PC-3 (cell line): ENCODE data around the gene TSPAN33. TPM values are rescaled to one million over a fixed set of nuclear protein-coding genes. Genes with fewer than 3 reads are reported as not detected.

Experiments
- ATAC-seq: fragments of 200-7000 bp; cut with Tn5 transposase; 2 replicates; pipeline ENCODE4 v1.9.1; 2020; ENCODE audit warnings: mild to moderate bottlenecking, moderate library complexity
- BruUV-seq: library from RNA; stranded (reverse); fragments of 400-500 nt; replicated peaks from 2 replicates; lab custom pipeline; 2021; lab: Mats Ljungman, UMichigan
- CTCF ChIA-PET: fragments of 300-600 bp; sonication (Branson Sonifier 250); formaldehyde crosslinking; loops from one replicate; lab custom pipeline; 2022; ENCODE audit warnings: antibody characterized with exemption; lab: Charles Lee
- POLR2A ChIA-PET: fragments of 300-600 bp; sonication (Branson Sonifier 250); formaldehyde crosslinking; loops from one replicate; lab custom pipeline; 2022; ENCODE audit warnings: antibody characterized with exemption; ENCODE audit not compliant: unreplicated experiment; lab: Charles Lee
- DNase-seq: peaks from one replicate; pipeline ENCODE4 v3.0.0-alpha.2; 2015
- H2AFZ ChIP-seq: fragments of 300-600 bp; sonication (generic); 2 replicates; pipeline ENCODE4 v1.6.0; 2016; ENCODE audit warnings: antibody characterized with exemption, low read length
- H3F3A ChIP-seq: fragments of 300-600 bp; sonication (generic); one replicate; pipeline ENCODE4 v1.6.0; 2017; ENCODE audit warnings: antibody characterized with exemption, low read length, control low read depth, mild to moderate bottlenecking; ENCODE audit not compliant: unreplicated experiment
- H3K27ac ChIP-seq: fragments of 300-600 bp; sonication (generic); 2 replicates; pipeline ENCODE4 v1.5.1; 2016; ENCODE audit warnings: mild to moderate bottlenecking, low read length
- H3K27me3 ChIP-seq: fragments of 300-600 bp; sonication (generic); 2 replicates; pipeline ENCODE4 v1.6.1; 2016; ENCODE audit warnings: low read length, mixed read lengths
- H3K36me3 ChIP-seq: fragments of 300-600 bp; sonication (generic); 2 replicates; pipeline ENCODE4 v1.6.1; 2016; ENCODE audit warnings: low read depth, mixed run types, low read length, mixed read lengths
- H3K4me1 ChIP-seq: fragments of 300-600 bp; sonication (generic); 2 replicates; pipeline ENCODE4 v1.5.1; 2016; ENCODE audit warnings: low read length; ENCODE audit not compliant: insufficient read depth
- H3K4me2 ChIP-seq: fragments of 300-600 bp; sonication (generic); 2 replicates; pipeline ENCODE4 v1.6.0; 2016; ENCODE audit warnings: low read length
- H3K4me3 ChIP-seq: fragments of 300-600 bp; sonication (generic); 2 replicates; pipeline ENCODE4 v1.5.1; 2016; ENCODE audit warnings: mild to moderate bottlenecking, low read length, mixed read lengths
- H3K79me2 ChIP-seq: fragments of 300-600 bp; sonication (generic); 2 replicates; pipeline ENCODE4 v1.6.1; 2017; ENCODE audit warnings: low read length, mixed read lengths
- H3K9ac ChIP-seq: fragments of 300-600 bp; sonication (generic); 2 replicates; pipeline ENCODE4 v1.6.0; 2016; ENCODE audit warnings: mild to moderate bottlenecking, low read length
- H3K9me2 ChIP-seq: fragments of 300-600 bp; sonication (generic); replicated peaks from 2 replicates; pipeline ENCODE4 v1.6.1; 2016; ENCODE audit warnings: mixed run types, low read length, mixed read lengths
- H3K9me3 ChIP-seq: fragments of 300-600 bp; sonication (generic); 2 replicates; pipeline ENCODE4 v1.6.1; 2016; ENCODE audit warnings: low read length, mixed read lengths
- H4K20me1 ChIP-seq: fragments of 300-600 bp; sonication (generic); 2 replicates; pipeline ENCODE4 v1.6.1; 2016; ENCODE audit warnings: low read length, mixed read lengths
- EZH2 ChIP-seq: fragments of 300-600 bp; sonication (generic); IDR thresholded peaks from one replicate; pipeline ENCODE4 v1.6.1; 2017; ENCODE audit warnings: antibody characterized with exemption, mild to moderate bottlenecking, low read length; ENCODE audit not compliant: unreplicated experiment
- EZH2phosphoT487 ChIP-seq: fragments of 300-600 bp; sonication (generic); IDR thresholded peaks from 2 replicates; pipeline ENCODE4 v1.6.1; 2018; ENCODE audit warnings: mild to moderate bottlenecking, antibody characterized with exemption, low read length, borderline replicate concordance
- intact Hi-C: fragments of 100-400 bp; cut with micrococcal nuclease; formaldehyde crosslinking; loops from 2 replicates; pipeline ENCODE4 v1.9.0; 2023
- total RNA-seq: library from RNA; depleted of rRNA; stranded (reverse); fragments of >200 nt; gene quantifications from 2 replicates; pipeline ENCODE4 v1.2.3, GENCODE V29; 2014
- TF ChIP-seq, protein P1 (sequence below): fragments of 300-600 bp; sonication (generic); conservative IDR thresholded peaks from 2 replicates; pipeline ENCODE4 v1.5.1; 2017; ENCODE audit warnings: antibody characterized with exemption, low read depth, mild to moderate bottlenecking, low read length

The TSPAN33 gene
- total RNA-seq, 1 experiment from 2014 or later, result 23.7 TPM

DNA sequence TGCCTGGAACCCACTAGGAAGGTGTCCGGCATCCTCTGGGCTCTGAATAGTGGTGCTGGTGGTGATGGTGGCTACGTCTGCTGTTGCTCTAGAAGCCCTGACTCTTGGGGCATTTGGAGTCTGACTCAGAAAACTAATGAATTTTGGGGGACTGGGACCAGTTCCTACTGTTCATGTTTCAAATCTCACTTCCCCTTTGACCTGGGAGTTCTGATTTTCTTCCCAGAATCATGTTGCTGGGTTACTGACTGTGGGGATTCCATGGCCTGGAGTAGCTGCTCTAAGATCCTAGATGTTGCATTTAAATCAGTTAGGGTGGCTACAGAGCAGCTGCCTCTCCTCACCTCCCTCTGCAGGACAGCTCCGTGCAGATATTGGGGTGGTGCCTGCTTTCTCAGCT lies 3.2 kb downstream of the TSPAN33 start:
- no peaks in the 10 kb centered on the region; the same call in 1 of the 2 replicates for H3K27me3 ChIP-seq
- ChIA-PET POLR2A (no interaction called here), CTCF (no interaction called here)
- no peaks in the 10 kb centered on the region for H3K36me3 ChIP-seq
- ATAC-seq (no peak), DNase-seq (no peak)
- H3K4me2 ChIP-seq, result no peak overlapping the region
- no TSS peak for BruUV-seq
- H4K20me1 ChIP-seq, result no peaks in the 10 kb centered on the region
- H2AFZ ChIP-seq, result no peak overlapping the region
- no peaks in the 10 kb centered on the region for H3K4me1 ChIP-seq
- H3K4me3 ChIP-seq, result no peak overlapping the region
- no peaks in the 10 kb centered on the region for H3K9me2 ChIP-seq
- no peaks in the 10 kb centered on the region for H3K79me2 ChIP-seq
- intact Hi-C loops, result no loop called here
- TF ChIP-seq, protein P1, sequence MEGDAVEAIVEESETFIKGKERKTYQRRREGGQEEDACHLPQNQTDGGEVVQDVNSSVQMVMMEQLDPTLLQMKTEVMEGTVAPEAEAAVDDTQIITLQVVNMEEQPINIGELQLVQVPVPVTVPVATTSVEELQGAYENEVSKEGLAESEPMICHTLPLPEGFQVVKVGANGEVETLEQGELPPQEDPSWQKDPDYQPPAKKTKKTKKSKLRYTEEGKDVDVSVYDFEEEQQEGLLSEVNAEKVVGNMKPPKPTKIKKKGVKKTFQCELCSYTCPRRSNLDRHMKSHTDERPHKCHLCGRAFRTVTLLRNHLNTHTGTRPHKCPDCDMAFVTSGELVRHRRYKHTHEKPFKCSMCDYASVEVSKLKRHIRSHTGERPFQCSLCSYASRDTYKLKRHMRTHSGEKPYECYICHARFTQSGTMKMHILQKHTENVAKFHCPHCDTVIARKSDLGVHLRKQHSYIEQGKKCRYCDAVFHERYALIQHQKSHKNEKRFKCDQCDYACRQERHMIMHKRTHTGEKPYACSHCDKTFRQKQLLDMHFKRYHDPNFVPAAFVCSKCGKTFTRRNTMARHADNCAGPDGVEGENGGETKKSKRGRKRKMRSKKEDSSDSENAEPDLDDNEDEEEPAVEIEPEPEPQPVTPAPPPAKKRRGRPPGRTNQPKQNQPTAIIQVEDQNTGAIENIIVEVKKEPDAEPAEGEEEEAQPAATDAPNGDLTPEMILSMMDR, result no peak
- TF ChIP-seq EZH2phosphoT487 (no peak), EZH2 (no peak)
- no peak overlapping the region for H3K27ac ChIP-seq
- H3K9ac ChIP-seq, result no peak overlapping the region
- H3K9me3 ChIP-seq, result no peaks in the 10 kb centered on the region
- H3F3A ChIP-seq, result no peaks in the 10 kb centered on the region

DNA sequence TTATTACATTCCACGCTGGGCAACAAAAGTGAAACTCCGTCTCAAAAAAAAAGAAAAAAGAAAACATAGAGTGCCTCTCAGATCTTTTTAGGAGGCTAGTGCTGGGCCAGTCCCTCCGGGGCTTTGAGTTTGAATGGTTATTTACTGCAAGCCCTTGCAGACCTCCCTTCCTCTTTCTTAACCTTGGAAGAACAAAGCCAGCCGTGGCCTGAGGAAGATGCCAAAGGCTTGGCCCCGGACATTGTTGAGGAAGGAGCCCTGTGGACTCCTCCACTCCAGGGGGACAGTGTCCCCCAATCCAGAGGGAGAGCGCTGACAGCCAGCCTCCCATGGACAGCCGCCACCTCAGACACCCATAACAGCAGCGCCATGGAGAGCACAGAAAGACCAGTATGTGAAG lies 5.0 kb downstream of the TSPAN33 start:
- Histone ChIP-seq H3K4me1 (no peaks in the 10 kb centered on the region), H4K20me1 (no peaks in the 10 kb centered on the region), H3F3A (no peaks in the 10 kb centered on the region), H3K9me2 (no peaks in the 10 kb centered on the region), H3K79me2 (no peaks in the 10 kb centered on the region), H3K4me2 (no peak overlapping the region), H3K27ac (no peak overlapping the region), H3K27me3 (no peaks in the 10 kb centered on the region), H3K4me3 (no peak overlapping the region), H3K36me3 (no peaks in the 10 kb centered on the region), H3K9me3 (no peaks in the 10 kb centered on the region), H3K9ac (no peak overlapping the region), H2AFZ (no peak overlapping the region)
- no TSS peak for BruUV-seq
- DNase-seq (no peak), ATAC-seq (no peak)
- intact Hi-C loops, result no loop called here
- ChIA-PET CTCF (no interaction called here), POLR2A (no interaction called here)
- TF ChIP-seq EZH2phosphoT487 (no peak), EZH2 (no peak)
- TF ChIP-seq, protein P1, result no peak

DNA sequence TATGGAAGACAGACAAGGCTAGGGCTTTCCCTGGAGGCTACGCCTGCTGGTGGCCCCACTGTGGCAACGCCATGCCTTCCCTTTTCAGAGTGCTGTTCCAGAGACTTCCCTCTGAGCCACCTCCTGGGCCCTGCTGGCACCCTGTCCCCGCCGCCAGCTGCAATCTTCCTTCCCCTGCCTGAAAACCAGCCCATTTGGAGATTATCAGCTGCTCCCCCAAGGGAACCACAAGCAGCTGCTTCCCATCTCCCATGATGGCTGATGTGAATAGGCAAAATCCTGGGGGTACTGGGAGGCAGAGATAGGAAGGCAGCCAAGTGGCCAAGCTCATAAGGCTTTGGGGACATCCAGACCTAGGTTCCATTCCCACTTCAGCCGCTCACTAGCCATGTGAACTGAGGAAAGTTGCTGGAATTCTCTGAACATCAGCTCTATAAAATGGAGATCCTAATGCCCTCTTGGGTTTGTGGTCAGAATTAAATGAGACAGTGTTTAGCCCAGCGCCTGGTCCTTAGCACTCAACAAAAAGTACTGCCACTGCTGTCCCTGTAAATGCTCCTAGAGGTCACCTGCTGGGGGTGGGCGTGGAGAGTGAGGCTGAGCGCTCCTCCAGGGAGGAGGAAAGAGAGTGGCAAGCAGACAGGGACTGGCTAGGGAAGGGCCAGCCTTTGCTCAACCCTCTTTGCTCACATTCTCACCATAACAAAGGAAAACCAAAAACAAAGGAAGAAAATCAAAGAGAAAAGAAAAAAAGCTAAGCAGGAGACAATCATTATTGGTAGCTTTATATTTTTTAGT lies 5.9 kb downstream of the TSPAN33 start:
- no peaks in the 10 kb centered on the region for H3K79me2 ChIP-seq
- no peak for ATAC-seq
- no peaks in the 10 kb centered on the region for H3K9me3 ChIP-seq
- H3K27me3 ChIP-seq, result no peaks in the 10 kb centered on the region
- ChIA-PET POLR2A (no interaction called here), CTCF (interaction anchor here (0.6 kb wide), 1 partner anchor 217 kb away, joined by 4 read pairs; no protein-coding TSS in a partner anchor)
- H3K36me3 ChIP-seq, result no peaks in the 10 kb centered on the region
- H4K20me1 ChIP-seq, result no peaks in the 10 kb centered on the region
- no peaks in the 10 kb centered on the region for H3K9me2 ChIP-seq
- no peak overlapping the region for H3K27ac ChIP-seq
- H3K4me1 ChIP-seq, result no peaks in the 10 kb centered on the region
- no peak for DNase-seq
- intact Hi-C loops, result no loop called here
- H2AFZ ChIP-seq, result no peak overlapping the region
- H3F3A ChIP-seq, result no peaks in the 10 kb centered on the region
- TF ChIP-seq EZH2phosphoT487 (no peak), EZH2 (no peak)
- TF ChIP-seq, protein P1, result no peak
- no peak overlapping the region for H3K9ac ChIP-seq
- H3K4me2 ChIP-seq, result no peak overlapping the region
- BruUV-seq, result no TSS peak
- no peak overlapping the region for H3K4me3 ChIP-seq
